ENCODE measurements around the gene SART3. TPM values are rescaled to one million over a fixed set of nuclear protein-coding genes. Genes with fewer than 3 reads are reported as not detected.

Gene SART3
- total and polyA plus RNA-seq, 2 of the 4 experiments (the other 2 are of a cell fraction), result 22.6 to 37.8 TPM

DNA sequence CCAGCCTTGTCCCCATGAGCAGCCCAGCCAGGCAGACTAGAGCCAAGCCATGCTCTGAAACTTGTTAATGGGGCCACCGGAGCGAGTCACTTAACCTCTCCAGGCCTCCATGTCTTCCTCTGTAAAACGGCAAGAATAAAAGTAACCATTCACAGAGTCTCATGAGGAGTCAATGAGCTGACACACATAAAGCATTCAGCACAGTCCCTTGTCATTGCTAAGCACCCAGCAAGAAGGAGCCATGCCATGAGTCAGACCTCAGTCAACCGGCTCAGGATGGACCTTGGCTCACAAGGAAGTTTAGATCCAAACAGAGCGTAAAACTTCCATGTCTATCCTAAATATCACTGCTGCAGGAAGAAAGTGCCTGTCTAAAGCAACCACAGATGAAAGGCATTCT, 35.3 kb downstream of the SART3 start:
- ChIA-PET POLR2A (ENCODE audit: unreplicated experiment) (no interaction called here), CTCF (no interaction called here)
- Histone ChIP-seq H4K91ac (ENCODE audit: insufficient read depth, low read depth, low read length) (no peak overlapping the region), H3K9ac (ENCODE audit: low read depth, low read length) (no peak overlapping the region), H2AFZ (replicated peaks; ENCODE audit: low read length, poor library complexity) (peak overlapping the region; percentile 25), H3K4me1 (ENCODE audit: control insufficient read depth, insufficient read depth, low read length) (peaks cover 3% of the 10 kb centered on the region; the same call in 1 of the 2 replicates), H2AK5ac (ENCODE audit: low read depth, low read length) (peak overlapping the region; percentile 11; the same call in 1 of the 2 replicates), H3K9me1 (ENCODE audit: insufficient read depth, low read length) (peaks cover 7% of the 10 kb centered on the region; the same call in 1 of the 2 replicates), H3K4ac (ENCODE audit: low read depth, low read length) (peak overlapping the region; percentile 37; the same call in 1 of the 2 replicates), H4K8ac (ENCODE audit: low read depth in 2 of 2, low read length in 2 of 2) (no peak overlapping the region), H2AK9ac (replicated peaks; ENCODE audit: low read depth, low read length, poor library complexity) (no peak overlapping the region), H3K18ac (ENCODE audit: low read depth, low read length) (no peak overlapping the region), H3K27ac (ENCODE audit: insufficient read depth, low read length) (no peak overlapping the region; the same call in 1 of the 2 replicates), H4K5ac (ENCODE audit: low read depth, low read length) (no peak overlapping the region), H3K36me3 (ENCODE audit: control insufficient read depth, insufficient read depth, low read length) (peaks cover 63% of the 10 kb centered on the region), H3K79me1 (ENCODE audit: low read depth in 1 of 2, low read length in 2 of 2) (peaks cover 22 to 49% of the 10 kb centered on the region in 2 experiments), H4K20me1 (ENCODE audit: insufficient read depth, low read length) (peaks cover 19% of the 10 kb centered on the region), H3K14ac (replicated peaks; ENCODE audit: low read depth, low read length) (no peak overlapping the region), H3K4me2 (ENCODE audit: low read depth, low read length) (no peak overlapping the region), H3K4me3 (ENCODE audit: insufficient read depth, low read depth, low read length) (no peak overlapping the region), H2BK5ac (ENCODE audit: low read depth, low read length, poor library complexity, severe bottlenecking) (peak overlapping the region; percentile 19), H2BK120ac (ENCODE audit: low read depth, low read length) (no peak overlapping the region), H3K23ac (ENCODE audit: low read depth, low read length) (no peak overlapping the region), H2BK20ac (ENCODE audit: low read depth, low read length) (no peak overlapping the region), H2BK15ac (ENCODE audit: low read depth, low read length) (no peak overlapping the region), H3K27me3 (ENCODE audit: control insufficient read depth, insufficient read depth, low read length) (no peaks in the 10 kb centered on the region), H3K56ac (ENCODE audit: extremely low read depth, insufficient read depth, low read length) (no peak overlapping the region), H3K9me3 (ENCODE audit: control insufficient read depth, insufficient read depth, low read length) (no peaks in the 10 kb centered on the region)
- dilution Hi-C loops (cut with HindIII; ENCODE audit: low sequenced_read_pairs, unreplicated experiment) (no loop called here), intact Hi-C loops (cut with micrococcal nuclease) (no loop called here), in situ Hi-C loops (cut with MboI; ENCODE audit: low sequenced_read_pairs) (no loop called here)
- BruUV-seq (replicated peaks), result no TSS peak
- no peak for TF ChIP-seq RAD21 (IDR thresholded peaks at IDR 0.05; ENCODE audit: low read length)
- 0 out of 2 replicates have a peak, but pooled peaks have one; percentile 3 for TF ChIP-seq BHLHE40 (IDR thresholded peaks at IDR 0.05; ENCODE audit: low read depth, low read length)
- TF ChIP-seq RFX5 (IDR thresholded peaks at IDR 0.05; ENCODE audit: low read depth, low read length), result no peak
- TF ChIP-seq CTCF (conservative IDR thresholded peaks at IDR 0.05; ENCODE audit: low read depth, low read length), result no peak
- TF ChIP-seq SMC3 (IDR thresholded peaks at IDR 0.05; ENCODE audit: low read depth, low read length), result no peak
- TF ChIP-seq NFE2L2 (IDR thresholded peaks at IDR 0.05; ENCODE audit: low read depth, low read length), result no peak
- peak; percentile 19; the same call in 1 of the 2 replicates for TF ChIP-seq MAFK (IDR thresholded peaks at IDR 0.05; ENCODE audit: low read depth, low read length)
- no peak for TF ChIP-seq RCOR1 (IDR thresholded peaks at IDR 0.05; ENCODE audit: insufficient replicate concordance, low read length)
- TF ChIP-seq, protein P1, sequence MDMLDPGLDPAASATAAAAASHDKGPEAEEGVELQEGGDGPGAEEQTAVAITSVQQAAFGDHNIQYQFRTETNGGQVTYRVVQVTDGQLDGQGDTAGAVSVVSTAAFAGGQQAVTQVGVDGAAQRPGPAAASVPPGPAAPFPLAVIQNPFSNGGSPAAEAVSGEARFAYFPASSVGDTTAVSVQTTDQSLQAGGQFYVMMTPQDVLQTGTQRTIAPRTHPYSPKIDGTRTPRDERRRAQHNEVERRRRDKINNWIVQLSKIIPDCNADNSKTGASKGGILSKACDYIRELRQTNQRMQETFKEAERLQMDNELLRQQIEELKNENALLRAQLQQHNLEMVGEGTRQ (IDR thresholded peaks at IDR 0.05; ENCODE audit: low read depth, low read length), result no peak
- TF ChIP-seq CEBPB (IDR thresholded peaks at IDR 0.05; ENCODE audit: low read depth, low read length), result no peak
- TF ChIP-seq ELK1 (IDR thresholded peaks at IDR 0.05; ENCODE audit: borderline replicate concordance, low read depth, low read length), result no peak
- TF ChIP-seq MAZ (IDR thresholded peaks at IDR 0.05; ENCODE audit: borderline replicate concordance, low read depth, low read length), result no peak
- TF ChIP-seq MXI1 (IDR thresholded peaks at IDR 0.05; ENCODE audit: borderline replicate concordance, low read depth, low read length), result 0 out of 2 replicates have a peak, but pooled peaks have one; percentile 8
- no peak for TF ChIP-seq POLR2A (IDR thresholded peaks at IDR 0.05; ENCODE audit: low read depth, low read length)
- 0 out of 2 replicates have a peak, but pooled peaks have one; percentile 32 for TF ChIP-seq FOS (IDR thresholded peaks at IDR 0.05; ENCODE audit: low read depth, low read length)
- TF ChIP-seq CHD1 (IDR thresholded peaks at IDR 0.05; ENCODE audit: low read depth, low read length), result no peak
- DNase-seq (peak; percentile 86), ATAC-seq (ENCODE audit: low read depth) (peak; percentile 93)
- 31% methylated on average over 4 of the region's 5 CpGs; no CpG with 5 or more reads in 1 of the 2 experiments for WGBS, 2 experiments (ENCODE audit: extremely low coverage in 2 of 2, insufficient read length in 1 of 2)

Data from IMR-90 (cell line).